ENCODE results near the gene STRADA. TPM values are rescaled to one million over a fixed set of nuclear protein-coding genes. Genes with fewer than 3 reads are reported as not detected.

The STRADA gene
- total and polyA plus RNA-seq, 9 of the 15 experiments (the other 6 are each of a cell fraction or from before 2014, with no cell fraction given) = 6.6 to 33.0 (median 20.5) TPM

- ATAC-seq (no peak), DNase-seq (ENCODE audit: extremely low read depth in 1 of 4, low spot score in 3 of 4) (no peak), FAIRE-seq (no peak)
- H3K4me3 ChIP-seq = no peak overlapping the region
- H3K4me1 ChIP-seq (replicated peaks in 1 of 2; ENCODE audit: control insufficient read depth in 2 of 2, insufficient read depth in 2 of 2, low read length in 2 of 2) = peaks cover 6 to 11% of the 10 kb centered on the region in 2 experiments
- no peak for TF ChIP-seq PML (IDR thresholded peaks at IDR 0.05; ENCODE audit: low read length)
- no peak for TF ChIP-seq TSHZ1 (CRISPR knock-in tag; IDR thresholded peaks at IDR 0.05)
- no peak for TF ChIP-seq ETS1 (conservative IDR thresholded peaks at IDR 0.05; ENCODE audit: control insufficient read depth, low read depth, low read length)
- TF ChIP-seq POLR2AphosphoS5 (IDR thresholded peaks at IDR 0.05; ENCODE audit: control insufficient read depth, insufficient read depth, low read depth, low read length) = no peak
- TF ChIP-seq ZNF766 (CRISPR knock-in tag; conservative IDR thresholded peaks at IDR 0.05) = no peak
- TF ChIP-seq ZZZ3 (IDR thresholded peaks at IDR 0.05) = no peak
- TF ChIP-seq GATA2 (CRISPR knock-in tag; IDR thresholded peaks at IDR 0.05) = no peak
- TF ChIP-seq GMEB1 (CRISPR knock-in tag; IDR thresholded peaks at IDR 0.05) = no peak
- H3K79me2 ChIP-seq (ENCODE audit: control insufficient read depth, insufficient read depth, low read length) = no peaks in the 10 kb centered on the region
- intact Hi-C loops (cut with micrococcal nuclease) (no loop called here), in situ Hi-C loops (cut with MboI) (no loop called here)
- ChIA-PET POLR2A (no interaction called here), CTCF (ENCODE audit: low intra/inter-chr PET ratio) (no interaction called here)
- H3K9me1 ChIP-seq (ENCODE audit: control insufficient read depth, insufficient read depth, low read length) = no peaks in the 10 kb centered on the region
- no peaks in the 10 kb centered on the region for H3K9me3 ChIP-seq (replicated peaks; ENCODE audit: control insufficient read depth, insufficient read depth, low read depth, low read length)
- no peak overlapping the region for H3K27ac ChIP-seq (ENCODE audit: extremely low read depth, low read depth, low read length)
- 91% methylated on average over 1 of the region's 1 CpG for WGBS (ENCODE audit: insufficient coverage, low coverage, missing lambda C conversion rate)
- peaks cover 25% of the 10 kb centered on the region; the same call in 2 of the 3 replicates for H3K36me3 ChIP-seq (ENCODE audit: control insufficient read depth, insufficient read depth, low read length)
- no peaks in the 10 kb centered on the region for H3K27me3 ChIP-seq (ENCODE audit: control insufficient read depth in 2 of 2, insufficient read depth in 2 of 2, low read length in 2 of 2)
- H4K20me1 ChIP-seq (replicated peaks; ENCODE audit: control insufficient read depth, insufficient read depth, low read length) = no peaks in the 10 kb centered on the region
- H2AFZ ChIP-seq (ENCODE audit: low read depth, low read length) = no peak overlapping the region
- H3K4me2 ChIP-seq (ENCODE audit: insufficient read depth, low read length) = no peak overlapping the region
- BruUV-seq (replicated peaks) = no TSS peak
- no peak overlapping the region for H3K9ac ChIP-seq (ENCODE audit: insufficient read depth in 1 of 2, low read depth in 2 of 2, low read length in 2 of 2)
Measured at GRCh38 chr17:63680700-63681099, 60.9 kb downstream of the STRADA start.

Data from K562 (cell line).